CD14-positive monocyte (primary cell): Measurements from ENCODE around the gene DENND1A. TPM values are rescaled to one million over a fixed set of nuclear protein-coding genes. Genes with fewer than 3 reads are reported as not detected.

Source experiments
- DNase-seq, 3 donors: peaks; one replicate each; pipeline ENCODE4 v3.0.0-alpha.2; 2011 to 2022
- H2AFZ ChIP-seq: 2 replicates; pipeline ENCODE4 v1.6.0; 2012; ENCODE audit warnings: mild to moderate bottlenecking, low read depth, low read length, inconsistent platforms; ENCODE audit not compliant: insufficient read depth, poor library complexity, severe bottlenecking
- H3K27ac ChIP-seq, 2 donors: 1 replicate in 1 of 2; 2 replicates in 1 of 2; pipeline ENCODE4 v1.5.1; 2012 to 2013; ENCODE audit warnings: low read length in 2 of 2, control low read depth in 1 of 2, inconsistent platforms in 1 of 2, low read depth in 1 of 2, mild to moderate bottlenecking in 1 of 2
- H3K27me3 ChIP-seq, 2 donors: one replicate each; pipeline versions ENCODE4 v1.6.0 to v1.6.1; 2011 to 2013; ENCODE audit warnings: low read length in 2 of 2; ENCODE audit not compliant: control insufficient read depth in 2 of 2, insufficient read depth in 2 of 2
- H3K36me3 ChIP-seq, 2 donors: replicated peaks in 1 of 2; 1 replicate in 1 of 2; 2 replicates in 1 of 2; pipeline versions ENCODE4 v1.5.1 to v1.6.1; 2012 to 2013; ENCODE audit warnings: low read length in 2 of 2, control low read depth in 1 of 2, inconsistent platforms in 1 of 2, mild to moderate bottlenecking in 1 of 2; ENCODE audit not compliant: insufficient read depth in 2 of 2, control insufficient read depth in 1 of 2
- H3K4me1 ChIP-seq, 2 donors: 1 replicate in 1 of 2; 2 replicates in 1 of 2; pipeline versions ENCODE4 v1.5.1 to v1.6.1; 2012 to 2013; ENCODE audit warnings: low read length in 2 of 2, control low read depth in 1 of 2, inconsistent platforms in 1 of 2, mild to moderate bottlenecking in 1 of 2, moderate library complexity in 1 of 2; ENCODE audit not compliant: insufficient read depth in 2 of 2, control insufficient read depth in 1 of 2
- H3K4me2 ChIP-seq: replicated peaks from 2 replicates; pipeline ENCODE3; 2012; ENCODE audit warnings: low read length, moderate library complexity, mild to moderate bottlenecking; ENCODE audit not compliant: poor library complexity, severe bottlenecking; ENCODE audit errors: extremely low read depth
- H3K4me3 ChIP-seq, 3 experiments: fragments of 200-600 bp in 1 of 3; sonication (generic) in 1 of 3; replicated peaks in 1 of 3; 1 replicate in 2 of 3; 2 replicates in 1 of 3; pipeline ENCODE4 v1.5.1; 2011 to 2013; ENCODE audit warnings: low read length in 3 of 3, mild to moderate bottlenecking in 3 of 3, control low read depth in 2 of 3, low read depth in 2 of 3, inconsistent platforms in 1 of 3, moderate library complexity in 1 of 3
- H3K79me2 ChIP-seq: 2 replicates; pipeline ENCODE4 v1.6.0; 2012; ENCODE audit warnings: mild to moderate bottlenecking, control low read depth, inconsistent platforms, low read length, moderate library complexity; ENCODE audit not compliant: insufficient read depth
- H3K9ac ChIP-seq: 2 replicates; pipeline ENCODE4 v1.6.0; 2017; ENCODE audit warnings: low read length, mild to moderate bottlenecking; ENCODE audit not compliant: insufficient read depth, poor library complexity, severe bottlenecking
- H3K9me3 ChIP-seq, 2 donors: replicated peaks in 1 of 2; 1 replicate in 1 of 2; 2 replicates in 1 of 2; pipeline versions ENCODE4 v1.5.1 to v1.6.1; 2012 to 2013; ENCODE audit warnings: low read length in 2 of 2, control low read depth in 1 of 2; ENCODE audit not compliant: control insufficient read depth in 1 of 2, insufficient read depth in 1 of 2
- H4K20me1 ChIP-seq: 2 replicates; pipeline ENCODE4 v1.6.0; 2012; ENCODE audit warnings: mild to moderate bottlenecking, low read length, control low read depth, moderate library complexity; ENCODE audit not compliant: insufficient read depth
- H3K27ac Mint-ChIP-seq, 7 donors: one replicate each; pipeline ENCODE4 v1.8.0; 2020; ENCODE audit warnings: mild to moderate bottlenecking in 7 of 7, mixed read lengths in 7 of 7, moderate library complexity in 6 of 7, inconsistent platforms in 2 of 7
- H3K27me3 Mint-ChIP-seq, 3 donors: one replicate each; pipeline ENCODE4 v1.8.0; 2021 to 2022; ENCODE audit warnings: low read depth in 3 of 3, mild to moderate bottlenecking in 3 of 3, mixed read lengths in 3 of 3, moderate library complexity in 3 of 3, inconsistent platforms in 1 of 3
- H3K36me3 Mint-ChIP-seq, 2 donors: one replicate each; pipeline ENCODE4 v1.8.0; 2020; ENCODE audit warnings: mixed read lengths in 2 of 2, inconsistent platforms in 1 of 2, mild to moderate bottlenecking in 1 of 2
- H3K4me1 Mint-ChIP-seq: one replicate; pipeline ENCODE4 v1.8.0; 2020; ENCODE audit warnings: mild to moderate bottlenecking, mixed read lengths
- H3K4me3 Mint-ChIP-seq, 2 donors: one replicate each; pipeline ENCODE4 v1.8.0; 2020; ENCODE audit warnings: mild to moderate bottlenecking in 2 of 2, mixed read lengths in 2 of 2, moderate library complexity in 1 of 2
- H3K9me3 Mint-ChIP-seq, 7 donors: one replicate each; pipeline ENCODE4 v1.8.0; 2020 to 2022; ENCODE audit warnings: mixed read lengths in 7 of 7, mild to moderate bottlenecking in 6 of 7, moderate library complexity in 6 of 7, inconsistent platforms in 2 of 7
- WGBS: methylation state at CpG from one replicate; pipeline ENCODE4 v1.1.5; 2013; ENCODE audit warnings: missing lambda C conversion rate; ENCODE audit not compliant: insufficient coverage; 5-methylcytosine and 5-hydroxymethylcytosine counted together
- intact Hi-C, 2 donors: fragments of 100-400 bp; cut with micrococcal nuclease; formaldehyde crosslinking; loops; one replicate each; pipeline versions ENCODE4 v1.15.0 to v1.15.1; 2023
- polyA plus RNA-seq, 3 donors: library from polyadenylated mRNA; depleted of rRNA in 1 of 3; unstranded in 2 of 3; stranded (reverse) in 1 of 3; fragments of 300-500 nt in 2 of 3; fragments of >200 nt in 1 of 3; fragmentation: Illumina TruSeq in 2 of 3; gene quantifications; 1 replicate in 2 of 3; 2 replicates in 1 of 3; pipeline ENCODE4 v1.2.3, GENCODE V29; 2012 to 2021
- TF ChIP-seq, protein P1 (sequence below): fragments of 200-600 bp; IDR thresholded peaks from one replicate; pipeline ENCODE4 v1.8.0; 2022; ENCODE audit warnings: antibody characterized with exemption, mild to moderate bottlenecking

DENND1A gene
- polyA plus RNA-seq, 3 donors: 24.8 to 73.0 (median 29.4) TPM

DNA sequence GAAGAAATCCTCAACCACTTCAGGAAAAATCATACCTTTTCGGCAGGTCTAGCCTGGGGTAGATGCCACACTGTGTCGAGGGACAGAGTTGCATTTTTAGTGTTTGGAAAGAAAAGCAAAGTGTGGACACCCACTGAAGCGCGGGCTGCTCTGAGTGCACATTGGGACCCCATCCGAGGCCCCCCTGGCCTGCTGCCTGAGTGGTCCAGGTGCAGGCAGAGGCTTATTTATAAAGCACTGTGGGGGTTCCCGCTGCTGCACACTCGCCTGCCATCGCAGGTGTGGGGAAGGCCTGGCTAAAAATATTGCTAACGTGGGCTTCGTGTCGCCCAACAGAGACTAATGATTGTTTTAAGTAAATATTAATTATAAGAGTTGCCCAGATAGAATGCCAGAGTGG, 454.5 kb downstream of the DENND1A start:
- peaks cover 90% of the 10 kb centered on the region for H4K20me1 ChIP-seq
- no peak overlapping the region for H3K4me2 ChIP-seq
- no peak for DNase-seq
- no peak overlapping the region for H3K9ac ChIP-seq
- WGBS: 98% methylated on average over 7 of the region's 11 CpGs
- no peaks in the 10 kb centered on the region for H3K27me3 ChIP-seq
- H3K9me3 Mint-ChIP-seq: peaks cover 0 to 1% (median 0%) of the 10 kb centered on the region in 7 donors
- H3K27me3 Mint-ChIP-seq: no peaks in the 10 kb centered on the region
- H3K27ac ChIP-seq: no peak overlapping the region
- H3K36me3 ChIP-seq: peaks cover 0 to 36% of the 10 kb centered on the region in 2 donors
- H3K9me3 ChIP-seq: no peaks in the 10 kb centered on the region
- peaks cover 25% of the 10 kb centered on the region for H3K4me1 Mint-ChIP-seq
- TF ChIP-seq, protein P1, sequence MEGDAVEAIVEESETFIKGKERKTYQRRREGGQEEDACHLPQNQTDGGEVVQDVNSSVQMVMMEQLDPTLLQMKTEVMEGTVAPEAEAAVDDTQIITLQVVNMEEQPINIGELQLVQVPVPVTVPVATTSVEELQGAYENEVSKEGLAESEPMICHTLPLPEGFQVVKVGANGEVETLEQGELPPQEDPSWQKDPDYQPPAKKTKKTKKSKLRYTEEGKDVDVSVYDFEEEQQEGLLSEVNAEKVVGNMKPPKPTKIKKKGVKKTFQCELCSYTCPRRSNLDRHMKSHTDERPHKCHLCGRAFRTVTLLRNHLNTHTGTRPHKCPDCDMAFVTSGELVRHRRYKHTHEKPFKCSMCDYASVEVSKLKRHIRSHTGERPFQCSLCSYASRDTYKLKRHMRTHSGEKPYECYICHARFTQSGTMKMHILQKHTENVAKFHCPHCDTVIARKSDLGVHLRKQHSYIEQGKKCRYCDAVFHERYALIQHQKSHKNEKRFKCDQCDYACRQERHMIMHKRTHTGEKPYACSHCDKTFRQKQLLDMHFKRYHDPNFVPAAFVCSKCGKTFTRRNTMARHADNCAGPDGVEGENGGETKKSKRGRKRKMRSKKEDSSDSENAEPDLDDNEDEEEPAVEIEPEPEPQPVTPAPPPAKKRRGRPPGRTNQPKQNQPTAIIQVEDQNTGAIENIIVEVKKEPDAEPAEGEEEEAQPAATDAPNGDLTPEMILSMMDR: no peak
- H2AFZ ChIP-seq: no peak overlapping the region
- peaks cover 7 to 12% of the 10 kb centered on the region in 2 donors for H3K4me1 ChIP-seq
- no peaks in the 10 kb centered on the region for H3K79me2 ChIP-seq
- no peak overlapping the region for H3K4me3 Mint-ChIP-seq
- no peak overlapping the region for H3K27ac Mint-ChIP-seq
- H3K36me3 Mint-ChIP-seq: peaks cover 18 to 32% of the 10 kb centered on the region in 2 donors
- intact Hi-C loops: no loop called here
- H3K4me3 ChIP-seq: no peak overlapping the region

- no peaks in the 10 kb centered on the region for H3K79me2 ChIP-seq
- TF ChIP-seq, protein P1: no peak
- peaks cover 90% of the 10 kb centered on the region for H4K20me1 ChIP-seq
- no peak overlapping the region for H2AFZ ChIP-seq
- DNase-seq: no peak
- no peaks in the 10 kb centered on the region for H3K9me3 ChIP-seq
- Mint-ChIP-seq H3K9me3 (peaks cover 0 to 1% (median 0%) of the 10 kb centered on the region in 7 donors), H3K27me3 (no peaks in the 10 kb centered on the region), H3K4me3 (no peak overlapping the region), H3K27ac (peak overlapping the region in 3 of 7 donors; percentile 6 to 41 (median 13)), H3K4me1 (peaks cover 31% of the 10 kb centered on the region), H3K36me3 (peaks cover 20 to 43% of the 10 kb centered on the region in 2 donors)
- H3K9ac ChIP-seq: no peak overlapping the region
- no peaks in the 10 kb centered on the region for H3K27me3 ChIP-seq
- H3K36me3 ChIP-seq: peaks cover 12 to 52% of the 10 kb centered on the region in 2 donors
- WGBS: 89% methylated on average over 12 of the region's 14 CpGs
- H3K4me3 ChIP-seq: no peak overlapping the region
- peaks cover 11 to 17% of the 10 kb centered on the region in 2 donors for H3K4me1 ChIP-seq
- no peak overlapping the region for H3K4me2 ChIP-seq
- intact Hi-C loops: no loop called here
- no peak overlapping the region for H3K27ac ChIP-seq
Measured at GRCh38 chr9:123472862-123473614, 456.9 kb downstream of the DENND1A start.
